DND-41 (cell line): Measurements from ENCODE around the gene ZSCAN18.

Source experiments
- CTCF ChIP-seq: IDR thresholded peaks from 2 replicates; pipeline ENCODE4 v1.5.1; 2012; ENCODE audit warnings: borderline replicate concordance, low read length, moderate library complexity, mild to moderate bottlenecking; ENCODE audit not compliant: poor library complexity, severe bottlenecking; ENCODE audit errors: extremely low read depth
- EZH2 ChIP-seq: IDR thresholded peaks from 3 replicates; pipeline ENCODE4 v1.6.1; 2012; ENCODE audit warnings: borderline replicate concordance, low read depth, mild to moderate bottlenecking, moderate library complexity, low read length, inconsistent platforms; ENCODE audit not compliant: severe bottlenecking

DNA sequence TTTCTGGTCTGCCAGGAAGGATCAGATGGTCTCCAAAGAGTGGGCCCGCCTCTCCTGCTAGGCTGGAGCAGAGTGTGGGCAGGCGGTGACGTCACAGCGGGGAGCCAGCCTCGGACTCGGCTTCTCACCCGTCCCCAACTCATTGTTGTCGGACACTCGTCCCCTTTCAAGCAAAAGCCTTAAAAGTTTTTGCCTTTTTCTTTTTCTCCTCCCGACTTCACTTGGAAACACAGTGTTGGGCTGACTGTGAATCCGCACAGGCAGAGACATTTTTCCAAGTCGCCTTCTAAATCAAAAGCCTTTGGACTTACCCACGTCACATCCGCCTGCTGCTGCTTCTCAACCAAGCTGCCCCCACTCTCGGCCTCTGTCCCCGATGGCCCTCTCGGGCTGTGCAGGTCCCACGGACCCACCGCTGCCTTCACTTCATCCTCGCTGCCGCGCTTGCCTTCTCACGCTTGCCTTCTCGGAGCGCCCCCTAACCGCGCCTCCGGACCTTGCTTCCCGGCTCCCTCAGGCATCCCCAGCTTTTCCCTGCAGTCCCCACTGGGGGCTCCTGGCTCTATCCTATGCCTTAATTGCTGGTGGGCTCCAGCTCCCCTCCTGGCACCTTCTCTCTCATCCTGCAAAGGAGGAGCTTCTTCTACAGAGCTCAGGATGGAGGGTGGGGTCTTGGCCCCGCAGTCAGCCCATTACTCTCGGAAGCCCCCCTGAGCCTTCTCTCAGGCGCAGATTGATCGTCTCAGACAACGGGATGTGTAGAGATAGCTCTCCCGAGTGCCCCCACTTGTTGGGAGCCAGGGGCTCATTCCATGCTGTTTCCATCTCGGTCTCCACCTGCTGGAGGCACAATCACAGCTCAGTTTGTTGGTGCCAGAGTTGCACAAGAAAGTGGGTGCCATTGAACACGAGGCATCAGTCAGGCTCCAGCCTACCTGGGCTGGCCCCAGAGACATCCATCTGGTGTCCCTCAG is 42.8 kb downstream of the ZSCAN18 start:
- TF ChIP-seq CTCF (no peak), EZH2 (no peak)
